Nephron (organoid): Measurements from ENCODE around the gene AURKAIP1.
A peak's percentile ranks its signal among the peaks of the same experiment; 100 is the strongest.

Experiments
- H3K27ac Mint-ChIP-seq, 3 experiments: 2 replicates each; pipeline ENCODE4 v1.8.0; 2020; ENCODE audit warnings: mixed read lengths in 3 of 3, mild to moderate bottlenecking in 2 of 3, moderate library complexity in 1 of 3
- H3K27me3 Mint-ChIP-seq: 2 replicates; pipeline ENCODE4 v1.8.0; 2021; ENCODE audit warnings: low read depth, mild to moderate bottlenecking, moderate library complexity, mixed read lengths
- H3K36me3 Mint-ChIP-seq: 2 replicates; pipeline ENCODE4 v1.8.0; 2020; ENCODE audit warnings: low read depth, mixed read lengths
- H3K4me1 Mint-ChIP-seq: 2 replicates; pipeline ENCODE4 v1.8.0; 2020; ENCODE audit warnings: mixed read lengths
- H3K4me3 Mint-ChIP-seq, 3 experiments: 2 replicates each; pipeline ENCODE4 v1.8.0; 2020; ENCODE audit warnings: mild to moderate bottlenecking in 3 of 3, mixed read lengths in 3 of 3, moderate library complexity in 2 of 3
- H3K9me3 Mint-ChIP-seq: 2 replicates; pipeline ENCODE4 v1.8.0; 2020; ENCODE audit warnings: mixed read lengths
- CTCF ChIP-seq, 3 experiments: fragments of 200-600 bp; sonication (generic); IDR thresholded peaks; one replicate each; pipeline ENCODE4 v1.5.0; 2021; ENCODE audit warnings: antibody characterized with exemption in 3 of 3; ENCODE audit not compliant: unreplicated experiment in 3 of 3

The AURKAIP1 gene

GRCh38 chr1:1365875-1366698 lies 8.9 kb downstream of the AURKAIP1 start:
- H3K9me3 Mint-ChIP-seq = no peaks in the 10 kb centered on the region
- no peak overlapping the region for H3K4me3 Mint-ChIP-seq
- H3K27ac Mint-ChIP-seq = no peak overlapping the region
- H3K36me3 Mint-ChIP-seq = no peaks in the 10 kb centered on the region
- peaks cover 9% of the 10 kb centered on the region for H3K4me1 Mint-ChIP-seq
- no peak for TF ChIP-seq CTCF (IDR thresholded peaks at IDR 0.05; ENCODE audit: unreplicated experiment in 3 of 3)
- H3K27me3 Mint-ChIP-seq = peaks cover 4% of the 10 kb centered on the region

- Mint-ChIP-seq H3K27me3 (peaks cover 4% of the 10 kb centered on the region), H3K4me1 (peaks cover 23% of the 10 kb centered on the region), H3K36me3 (no peaks in the 10 kb centered on the region), H3K4me3 (no peak overlapping the region), H3K27ac (no peak overlapping the region), H3K9me3 (no peaks in the 10 kb centered on the region)
- no peak for TF ChIP-seq CTCF (IDR thresholded peaks at IDR 0.05; ENCODE audit: unreplicated experiment in 3 of 3)
Measured at GRCh38 chr1:1364266-1364665, 10.7 kb downstream of the AURKAIP1 start.

- Mint-ChIP-seq H3K4me3 (peak overlapping the region; percentile 34 to 82 (median 73)), H3K27me3 (no peaks in the 10 kb centered on the region), H3K27ac (peak overlapping the region; percentile 94 to 98 (median 96)), H3K36me3 (no peaks in the 10 kb centered on the region), H3K4me1 (peaks cover 26% of the 10 kb centered on the region), H3K9me3 (no peaks in the 10 kb centered on the region)
- TF ChIP-seq CTCF (IDR thresholded peaks at IDR 0.05; ENCODE audit: unreplicated experiment in 3 of 3) = no peak
Measured at GRCh38 chr1:1361982-1362423, 13.0 kb downstream of the AURKAIP1 start.

GRCh38 chr1:1361233-1361981 lies 13.6 kb downstream of the AURKAIP1 start:
- H3K4me1 Mint-ChIP-seq = peaks cover 26% of the 10 kb centered on the region
- no peaks in the 10 kb centered on the region for H3K27me3 Mint-ChIP-seq
- H3K9me3 Mint-ChIP-seq = no peaks in the 10 kb centered on the region
- peak overlapping the region; percentile 94 to 100 (median 96) for H3K27ac Mint-ChIP-seq
- H3K4me3 Mint-ChIP-seq = peak overlapping the region in 2 of 3 experiments; percentile 73 to 82
- H3K36me3 Mint-ChIP-seq = no peaks in the 10 kb centered on the region
- no peak for TF ChIP-seq CTCF (IDR thresholded peaks at IDR 0.05; ENCODE audit: unreplicated experiment in 3 of 3)

GRCh38 chr1:1360506-1361169 lies 14.4 kb downstream of the AURKAIP1 start:
- H3K4me3 Mint-ChIP-seq = peak overlapping the region; percentile 36 to 45 (median 42)
- H3K9me3 Mint-ChIP-seq = no peaks in the 10 kb centered on the region
- peak overlapping the region; percentile 94 to 100 (median 96) for H3K27ac Mint-ChIP-seq
- no peaks in the 10 kb centered on the region for H3K27me3 Mint-ChIP-seq
- TF ChIP-seq CTCF (IDR thresholded peaks at IDR 0.05; ENCODE audit: unreplicated experiment in 3 of 3) = no peak
- no peaks in the 10 kb centered on the region for H3K36me3 Mint-ChIP-seq
- peaks cover 26% of the 10 kb centered on the region for H3K4me1 Mint-ChIP-seq
